Measurements from ENCODE around the gene CCND2. TPM values are rescaled to one million over a fixed set of nuclear protein-coding genes. Genes with fewer than 3 reads are reported as not detected.
"Not testable (repeated sequence)": the region's sequence is repeated elsewhere in the genome, so short reads cannot be mapped to it uniquely, and the experiment has no call there.

Gene CCND2
- total and polyA plus RNA-seq, 2 experiments from 2014 or later: 157 to 250 TPM

GRCh38 chr12:4241592-4241991, 32.0 kb upstream of the CCND2 start:
- H3K27ac ChIP-seq: no peak overlapping the region
- H3K4me2 ChIP-seq: no peak overlapping the region
- no peaks in the 10 kb centered on the region for H3K79me2 ChIP-seq
- no peak for DNase-seq (ENCODE audit: low spot score)
- no peaks in the 10 kb centered on the region for H3K27me3 ChIP-seq
- H3K9me2 ChIP-seq (replicated peaks; ENCODE audit: insufficient read depth): no peaks in the 10 kb centered on the region
- 86% methylated on average over 4 of the region's 4 CpGs for WGBS (ENCODE audit: low lambda C conversion rate, missing lambda C conversion rate)
- no peak overlapping the region for H3K4me3 ChIP-seq
- peaks cover 11% of the 10 kb centered on the region for H3K4me1 ChIP-seq (ENCODE audit: insufficient read depth)
- no peaks in the 10 kb centered on the region for H3K36me3 ChIP-seq (replicated peaks; ENCODE audit: insufficient read depth, low read depth)
- no peaks in the 10 kb centered on the region for H4K20me1 ChIP-seq (ENCODE audit: insufficient read depth, poor library complexity, severe bottlenecking)
- no peaks in the 10 kb centered on the region for H3K9me3 ChIP-seq (ENCODE audit: low read depth)
- H2AFZ ChIP-seq: no peak overlapping the region
- TF ChIP-seq EZH2 (IDR thresholded peaks at IDR 0.05; ENCODE audit: borderline replicate concordance) (no peak), CTCF (IDR thresholded peaks at IDR 0.05; ENCODE audit: poor library complexity) (no peak), EZH2phosphoT487 (IDR thresholded peaks at IDR 0.05; ENCODE audit: low read depth, severe bottlenecking, unreplicated experiment) (no peak)

GRCh38 chr12:4242595-4242994, 31.0 kb upstream of the CCND2 start:
- Histone ChIP-seq H3K4me1 (ENCODE audit: insufficient read depth) (peaks cover 14% of the 10 kb centered on the region), H2AFZ (no peak overlapping the region), H3K27me3 (no peaks in the 10 kb centered on the region), H3K79me2 (no peaks in the 10 kb centered on the region), H3K36me3 (replicated peaks; ENCODE audit: insufficient read depth, low read depth) (no peaks in the 10 kb centered on the region), H3K9me3 (ENCODE audit: low read depth) (no peaks in the 10 kb centered on the region), H3K4me3 (no peak overlapping the region), H3K27ac (no peak overlapping the region), H3K9me2 (replicated peaks; ENCODE audit: insufficient read depth) (no peaks in the 10 kb centered on the region), H3K4me2 (no peak overlapping the region), H4K20me1 (ENCODE audit: insufficient read depth, poor library complexity, severe bottlenecking) (no peaks in the 10 kb centered on the region)
- WGBS (ENCODE audit: low lambda C conversion rate, missing lambda C conversion rate): 70% methylated on average over 10 of the region's 10 CpGs
- no peak for DNase-seq (ENCODE audit: low spot score)
- TF ChIP-seq CTCF (IDR thresholded peaks at IDR 0.05; ENCODE audit: poor library complexity): no peak
- TF ChIP-seq EZH2phosphoT487 (IDR thresholded peaks at IDR 0.05; ENCODE audit: low read depth, severe bottlenecking, unreplicated experiment): no peak
- TF ChIP-seq EZH2 (IDR thresholded peaks at IDR 0.05; ENCODE audit: borderline replicate concordance): no peak

- no peak overlapping the region for H2AFZ ChIP-seq
- H3K9me3 ChIP-seq (ENCODE audit: low read depth): no peaks in the 10 kb centered on the region
- H3K4me1 ChIP-seq (ENCODE audit: insufficient read depth): peaks cover 14% of the 10 kb centered on the region
- DNase-seq (ENCODE audit: low spot score): no peak
- H3K79me2 ChIP-seq: no peaks in the 10 kb centered on the region
- no peaks in the 10 kb centered on the region for H3K36me3 ChIP-seq (replicated peaks; ENCODE audit: insufficient read depth, low read depth)
- H3K4me2 ChIP-seq: no peak overlapping the region
- 77% methylated on average over 5 of the region's 7 CpGs for WGBS (ENCODE audit: low lambda C conversion rate, missing lambda C conversion rate)
- H4K20me1 ChIP-seq (ENCODE audit: insufficient read depth, poor library complexity, severe bottlenecking): no peaks in the 10 kb centered on the region
- H3K9me2 ChIP-seq (replicated peaks; ENCODE audit: insufficient read depth): no peaks in the 10 kb centered on the region
- TF ChIP-seq EZH2phosphoT487 (IDR thresholded peaks at IDR 0.05; ENCODE audit: low read depth, severe bottlenecking, unreplicated experiment) (no peak), EZH2 (IDR thresholded peaks at IDR 0.05; ENCODE audit: borderline replicate concordance) (no peak), CTCF (IDR thresholded peaks at IDR 0.05; ENCODE audit: poor library complexity) (no peak)
- H3K27ac ChIP-seq: no peak overlapping the region
- no peak overlapping the region for H3K4me3 ChIP-seq
- no peaks in the 10 kb centered on the region for H3K27me3 ChIP-seq
These were observed 30.5 kb upstream of the CCND2 start for GRCh38 chr12:4243091-4243490.

GRCh38 chr12:4243491-4244100, 30.0 kb upstream of the CCND2 start:
- not testable (repeated sequence) for DNase-seq (ENCODE audit: low spot score); H3K27me3 ChIP-seq; H3K9me3 ChIP-seq (ENCODE audit: low read depth); H3K36me3 ChIP-seq (replicated peaks; ENCODE audit: insufficient read depth, low read depth); H4K20me1 ChIP-seq (ENCODE audit: insufficient read depth, poor library complexity, severe bottlenecking); H2AFZ ChIP-seq; H3K4me2 ChIP-seq; H3K27ac ChIP-seq; H3K79me2 ChIP-seq; H3K4me3 ChIP-seq; H3K9me2 ChIP-seq (replicated peaks; ENCODE audit: insufficient read depth)
- H3K4me1 ChIP-seq (ENCODE audit: insufficient read depth): peaks cover 14% of the 10 kb centered on the region
- WGBS (ENCODE audit: low lambda C conversion rate, missing lambda C conversion rate): 96% methylated on average over 21 of the region's 43 CpGs

Measured in hepatocyte (in vitro differentiated cells).